GM21723 (cell line): Measurements from ENCODE around the gene RAB29.

ENCODE experiments used
- ATAC-seq: cut with Tn5 transposase; IDR thresholded peaks from one replicate; pipeline ENCODE4 v1.9.1; 2021; ENCODE audit warnings: mild to moderate bottlenecking, moderate library complexity; ENCODE audit not compliant: unreplicated experiment

RAB29 gene

GRCh38 chr1:205797168-205797567 is 21.9 kb upstream of the RAB29 start:
- no peak for ATAC-seq

- peak; percentile 48 for ATAC-seq
Observed at GRCh38 chr1:205794011-205794730, 18.9 kb upstream of the RAB29 start.

- peak; percentile 8 for ATAC-seq
Observed at GRCh38 chr1:205792961-205793673, 17.8 kb upstream of the RAB29 start.

GRCh38 chr1:205792481-205792881 is 17.2 kb upstream of the RAB29 start:
- peak; percentile 61 for ATAC-seq

- ATAC-seq = peak; percentile 60
Observed at GRCh38 chr1:205791568-205792180, 16.4 kb upstream of the RAB29 start.

- no peak for ATAC-seq
Observed at GRCh38 chr1:205787287-205787916, 12.1 kb upstream of the RAB29 start.

GRCh38 chr1:205786601-205787000 is 11.3 kb upstream of the RAB29 start:
- no peak for ATAC-seq

- ATAC-seq = no peak
Observed at GRCh38 chr1:205785446-205785845, 10.2 kb upstream of the RAB29 start.

GRCh38 chr1:205783904-205784303 is 8.6 kb upstream of the RAB29 start:
- no peak for ATAC-seq

GRCh38 chr1:205783433-205783795 is 8.1 kb upstream of the RAB29 start:
- ATAC-seq = no peak

- ATAC-seq = no peak
Observed at GRCh38 chr1:205782627-205783432, 7.5 kb upstream of the RAB29 start.

- ATAC-seq = no peak
Observed at GRCh38 chr1:205780335-205780734, 5.1 kb upstream of the RAB29 start.

- no peak for ATAC-seq
Observed at GRCh38 chr1:205777994-205778393, 2.7 kb upstream of the RAB29 start.

GRCh38 chr1:205775717-205776056 is 405 bp upstream of the RAB29 start:
- ATAC-seq = no peak

GRCh38 chr1:205774198-205775014 is 876 bp downstream of the RAB29 start:
- peak; percentile 31 for ATAC-seq

GRCh38 chr1:205772607-205773032 is 2.7 kb downstream of the RAB29 start:
- ATAC-seq = no peak

GRCh38 chr1:205770618-205771017 is 4.7 kb downstream of the RAB29 start:
- no peak for ATAC-seq

- ATAC-seq = no peak
Observed at GRCh38 chr1:205769641-205770365, 5.5 kb downstream of the RAB29 start.

GRCh38 chr1:205767248-205767647 is 8.0 kb downstream of the RAB29 start:
- no peak for ATAC-seq
